GM12874 (cell line): ENCODE results near the gene NUP214.

ENCODE experiments used
- TF ChIP-seq, protein P1 (sequence below): IDR thresholded peaks from 2 replicates; pipeline ENCODE4 v1.5.1; 2011; ENCODE audit warnings: low read depth, mild to moderate bottlenecking, control low read depth, low read length, moderate library complexity; ENCODE audit not compliant: insufficient read depth

Gene NUP214

DNA sequence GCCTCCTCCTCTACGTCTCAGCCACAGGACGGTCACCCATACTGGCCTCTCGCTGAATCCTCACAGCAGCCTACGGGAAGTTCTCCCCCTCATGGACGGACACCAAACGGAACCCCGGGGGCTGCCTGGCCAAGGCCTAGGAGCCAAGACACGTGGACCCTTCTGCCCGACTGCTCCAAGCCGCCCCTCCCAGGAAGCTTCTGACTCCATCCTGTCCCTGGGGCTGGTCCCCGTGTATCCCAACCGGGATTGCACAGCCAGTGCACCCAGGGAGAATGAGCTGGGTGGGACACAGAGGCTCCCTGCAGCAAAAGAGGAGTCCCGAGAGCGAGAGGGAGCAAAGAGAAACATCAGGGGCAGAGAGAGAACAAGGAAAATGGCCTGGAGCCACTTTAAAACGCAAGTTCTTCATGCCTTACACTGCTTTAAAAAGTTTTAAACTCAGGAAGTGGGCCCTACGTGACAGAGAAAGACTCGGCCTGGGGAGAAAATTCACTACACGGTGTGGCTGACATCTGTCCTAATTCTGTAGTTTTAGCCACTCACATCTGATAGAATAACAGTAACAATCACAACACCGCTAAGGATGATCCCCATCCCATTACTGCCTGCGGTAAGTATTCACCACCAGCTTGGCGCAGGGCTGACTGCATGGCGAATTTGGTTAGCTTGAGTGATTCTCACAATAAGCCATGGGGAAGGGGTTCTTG is 147.9 kb downstream of the NUP214 start:
- TF ChIP-seq, protein P1, sequence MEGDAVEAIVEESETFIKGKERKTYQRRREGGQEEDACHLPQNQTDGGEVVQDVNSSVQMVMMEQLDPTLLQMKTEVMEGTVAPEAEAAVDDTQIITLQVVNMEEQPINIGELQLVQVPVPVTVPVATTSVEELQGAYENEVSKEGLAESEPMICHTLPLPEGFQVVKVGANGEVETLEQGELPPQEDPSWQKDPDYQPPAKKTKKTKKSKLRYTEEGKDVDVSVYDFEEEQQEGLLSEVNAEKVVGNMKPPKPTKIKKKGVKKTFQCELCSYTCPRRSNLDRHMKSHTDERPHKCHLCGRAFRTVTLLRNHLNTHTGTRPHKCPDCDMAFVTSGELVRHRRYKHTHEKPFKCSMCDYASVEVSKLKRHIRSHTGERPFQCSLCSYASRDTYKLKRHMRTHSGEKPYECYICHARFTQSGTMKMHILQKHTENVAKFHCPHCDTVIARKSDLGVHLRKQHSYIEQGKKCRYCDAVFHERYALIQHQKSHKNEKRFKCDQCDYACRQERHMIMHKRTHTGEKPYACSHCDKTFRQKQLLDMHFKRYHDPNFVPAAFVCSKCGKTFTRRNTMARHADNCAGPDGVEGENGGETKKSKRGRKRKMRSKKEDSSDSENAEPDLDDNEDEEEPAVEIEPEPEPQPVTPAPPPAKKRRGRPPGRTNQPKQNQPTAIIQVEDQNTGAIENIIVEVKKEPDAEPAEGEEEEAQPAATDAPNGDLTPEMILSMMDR: 0 out of 2 replicates have a peak, but pooled peaks have one; percentile 23

DNA sequence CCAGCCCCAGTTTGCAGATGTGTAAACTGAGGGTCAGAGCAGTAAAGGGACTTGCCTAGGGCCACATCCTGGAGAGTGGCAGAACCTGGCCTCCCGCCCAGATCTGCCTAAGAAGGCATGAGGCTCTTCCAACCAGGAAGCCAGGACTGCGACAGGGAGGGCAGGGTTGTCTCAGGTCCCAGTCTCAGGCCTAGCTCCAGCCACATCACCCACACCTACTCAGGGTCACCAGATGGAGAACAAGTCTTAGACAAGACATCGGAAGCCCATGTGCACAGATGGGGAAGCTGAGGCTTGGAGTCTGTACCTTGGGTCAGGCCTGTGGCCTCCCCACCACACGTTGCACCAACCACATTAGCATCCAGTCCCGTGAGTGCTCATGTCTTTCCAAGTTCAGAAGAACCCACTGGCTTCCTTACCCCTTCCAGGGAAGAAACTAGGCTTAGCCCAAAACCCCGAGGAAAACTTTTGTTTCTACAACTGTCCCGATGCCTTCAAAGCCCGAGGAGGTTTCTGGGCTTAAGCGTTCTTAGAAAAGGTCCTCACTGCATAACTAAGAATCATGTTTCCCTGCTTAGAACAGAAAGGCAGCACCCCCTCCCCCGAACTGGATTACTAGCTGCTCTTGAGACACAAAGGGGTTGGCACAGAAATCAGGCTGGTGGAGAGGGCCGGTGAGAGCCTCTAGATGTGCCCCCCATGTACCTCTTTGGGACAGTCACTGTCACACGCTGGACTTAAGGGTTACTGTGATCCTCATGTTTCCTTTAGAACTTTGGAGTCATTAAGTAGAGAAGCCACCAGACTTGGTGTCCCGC is 148.7 kb downstream of the NUP214 start:
- TF ChIP-seq, protein P1: no peak

DNA sequence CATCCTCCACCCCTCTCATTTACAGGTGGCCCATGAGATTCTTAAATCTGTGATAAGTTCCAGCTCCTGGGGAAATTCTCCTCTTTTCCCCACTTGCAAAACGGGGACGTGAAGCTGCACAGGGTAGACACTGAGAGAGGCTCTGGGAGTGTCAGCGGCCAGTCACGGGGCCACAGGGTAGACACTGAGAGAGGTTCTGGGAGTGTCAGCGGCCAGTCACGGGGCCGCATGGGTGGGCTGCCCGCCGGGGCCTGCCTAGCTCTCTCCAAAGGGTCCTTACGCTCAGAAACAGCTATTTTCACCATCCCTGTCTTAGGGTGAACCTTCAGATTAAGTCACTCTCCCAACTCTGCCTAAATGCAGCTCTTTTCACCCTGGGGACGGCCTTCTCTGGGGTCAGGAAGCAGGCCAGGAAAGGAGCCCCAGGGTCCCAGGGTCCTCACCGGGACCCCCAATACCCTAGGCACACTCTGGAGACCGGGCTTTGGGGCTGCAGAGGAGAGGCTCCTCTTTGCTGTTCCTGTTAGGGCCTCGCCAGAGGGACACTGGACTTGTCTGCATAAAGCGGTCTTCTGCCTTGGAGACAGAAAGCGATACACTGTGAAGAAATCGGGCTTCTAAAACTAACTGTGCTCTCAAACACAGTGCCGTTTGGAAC is 149.4 kb downstream of the NUP214 start:
- TF ChIP-seq, protein P1: no peak

DNA sequence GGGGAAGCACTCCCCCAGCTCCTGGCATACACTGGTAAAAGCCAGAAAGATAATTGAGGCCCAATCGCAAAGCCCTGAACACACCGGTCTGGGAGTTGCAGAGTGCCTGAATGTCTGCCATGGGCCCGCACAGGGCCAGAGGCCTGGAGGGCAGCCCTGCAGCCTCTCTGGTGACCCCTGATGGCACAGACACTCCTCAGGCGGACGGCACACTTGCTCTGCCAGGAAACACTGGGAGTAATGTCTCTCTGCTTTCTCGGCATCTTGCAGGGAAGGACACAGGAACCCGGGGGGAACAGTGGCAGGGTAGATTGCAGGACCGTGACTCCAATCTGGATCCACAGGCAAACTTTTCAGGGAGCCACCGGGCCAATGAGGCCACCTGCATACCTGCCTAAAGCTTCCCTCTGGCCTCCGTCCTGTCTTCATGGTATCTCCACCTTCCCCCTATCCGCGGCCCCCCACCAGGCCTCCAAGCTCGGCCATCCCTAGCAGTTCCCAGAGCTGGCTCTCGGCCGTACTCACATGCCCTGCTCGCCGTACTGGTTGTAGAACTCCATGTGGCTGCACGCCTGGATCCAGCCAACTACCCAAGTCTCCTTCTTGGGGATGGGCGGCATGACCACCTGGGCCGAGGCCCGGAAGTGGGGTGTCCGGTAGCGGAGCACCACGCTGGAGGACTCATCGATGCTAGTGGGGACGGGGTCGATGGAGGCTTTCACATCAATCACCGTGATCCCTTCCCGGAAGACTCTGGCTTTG is 150.1 kb downstream of the NUP214 start:
- TF ChIP-seq, protein P1: peak; percentile 66

DNA sequence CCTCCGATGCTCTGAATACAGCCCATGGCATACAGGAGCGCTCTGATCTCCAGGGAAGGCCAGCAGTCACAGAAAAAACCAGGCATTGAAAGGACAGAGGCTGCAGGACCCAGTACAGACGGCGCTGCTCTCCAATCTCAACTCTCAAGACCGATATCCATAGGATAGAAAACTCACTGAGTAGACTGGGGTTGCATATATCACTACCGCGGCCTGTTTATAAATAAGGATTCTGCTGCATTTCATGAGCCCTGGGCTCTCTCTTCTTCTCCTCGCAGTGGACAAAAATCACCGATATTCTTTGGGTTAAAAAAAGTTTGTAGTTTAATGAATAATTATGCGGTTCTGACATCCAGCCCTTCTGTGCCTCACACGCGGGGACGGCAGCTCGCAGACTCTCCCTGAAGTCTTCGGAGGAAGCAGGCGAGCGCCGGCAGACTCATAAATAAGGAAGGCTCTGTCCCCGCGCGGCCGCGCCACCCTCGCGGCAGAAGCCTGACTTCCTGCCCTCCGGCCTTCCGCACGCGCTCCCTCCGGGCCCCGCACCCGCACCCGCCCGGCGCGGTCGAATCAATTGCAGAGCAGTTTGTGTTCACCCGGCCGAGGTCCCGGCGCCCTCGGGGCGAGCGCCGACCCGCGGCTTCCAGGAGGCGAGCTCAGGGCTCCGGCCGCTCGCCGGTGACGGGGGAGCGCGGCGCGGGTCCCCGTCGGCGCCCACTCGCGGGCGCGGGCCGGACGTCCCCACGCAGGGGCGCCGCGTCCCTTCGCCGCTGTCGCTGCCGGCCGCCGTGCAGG is 150.9 kb downstream of the NUP214 start, which contains the start of gene FAM78A:
Gene FAM78A (minus strand): TSS at position 417 of the 795 bp plus-strand sequence. CDS start 331 bp downstream, at position 86.
- TF ChIP-seq, protein P1: no peak

DNA sequence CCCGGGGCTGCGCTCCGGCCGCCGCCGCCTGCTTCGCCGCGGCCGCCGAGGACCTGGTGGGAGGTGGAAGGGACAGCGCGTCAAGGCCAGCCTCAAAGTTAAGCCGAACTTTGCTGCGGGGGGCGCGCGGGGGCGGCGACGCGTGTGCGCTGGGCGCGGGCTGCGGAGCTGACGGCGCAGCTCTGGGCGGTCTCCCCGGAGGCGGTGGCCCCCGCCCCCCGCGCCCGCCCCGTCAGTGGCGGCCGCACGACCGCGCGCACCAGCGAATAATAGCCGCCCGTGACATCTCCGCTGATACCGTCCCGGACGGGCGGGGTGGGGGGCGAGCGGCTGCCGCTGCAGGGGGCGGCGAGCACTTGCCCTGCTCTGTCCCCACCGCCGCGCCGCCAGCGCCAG is 151.5 kb downstream of the NUP214 start:
- TF ChIP-seq, protein P1: no peak
